GM23248 (cell line): ENCODE data around the gene PIGP.

Experiments
- EZH2 ChIP-seq: fragments of 200-600 bp; sonication (generic); IDR thresholded peaks from 2 replicates; pipeline ENCODE4 v1.6.1; 2018; ENCODE audit warnings: antibody characterized with exemption, mild to moderate bottlenecking; ENCODE audit not compliant: insufficient read depth, poor library complexity, severe bottlenecking
- EZH2phosphoT487 ChIP-seq: fragments of 200-600 bp; sonication (generic); IDR thresholded peaks from 2 replicates; pipeline ENCODE4 v1.6.1; 2018; ENCODE audit warnings: antibody characterized with exemption, moderate library complexity, mild to moderate bottlenecking, low read depth; ENCODE audit not compliant: insufficient read depth

DNA sequence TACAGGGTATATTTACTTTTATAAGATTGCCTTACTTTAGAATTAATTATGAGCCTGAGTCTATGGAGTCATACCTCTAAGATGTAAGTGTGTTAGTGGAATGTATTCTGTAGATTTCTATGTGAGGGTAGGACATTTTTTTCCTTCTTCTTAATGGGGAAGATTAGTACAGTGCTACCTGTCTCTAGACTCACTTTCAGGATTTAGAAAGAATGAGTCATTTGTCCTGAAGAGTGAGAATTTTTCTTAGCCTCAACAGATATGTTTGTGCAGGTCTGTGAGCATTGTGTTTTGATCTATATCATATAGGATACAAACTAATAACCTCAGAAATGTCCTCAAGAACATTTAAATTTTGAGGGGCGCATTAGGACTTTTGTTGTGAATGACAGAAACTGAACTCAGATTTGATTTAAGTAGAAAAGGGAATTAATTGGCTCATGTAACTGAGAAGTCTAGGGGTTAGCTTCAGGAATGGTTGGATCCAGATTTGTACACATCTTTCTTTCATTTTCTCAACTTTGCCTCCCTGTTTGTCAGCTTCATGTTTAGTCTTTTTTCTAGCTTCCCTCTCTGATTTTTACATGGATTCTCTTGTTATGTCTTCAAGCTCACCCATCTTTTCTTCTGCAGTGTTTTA lies 45.4 kb upstream of the PIGP start:
- no peak for TF ChIP-seq EZH2
- no peak for TF ChIP-seq EZH2phosphoT487
